H7 (cell line): ENCODE measurements around the gene ADPRH. TPM values are rescaled to one million over a fixed set of nuclear protein-coding genes. Genes with fewer than 3 reads are reported as not detected.
"Not testable (repeated sequence)": the region's sequence is repeated elsewhere in the genome, so short reads cannot be mapped to it uniquely, and the experiment has no call there.

Experiments
- DNase-seq: peaks from one replicate; pipeline ENCODE4 v3.0.0; 2012
- H3K27me3 ChIP-seq: 2 replicates; pipeline ENCODE4 v1.6.0; 2011; ENCODE audit warnings: mild to moderate bottlenecking, low read length; ENCODE audit not compliant: control insufficient read depth, insufficient read depth
- H3K36me3 ChIP-seq: replicated peaks from 2 replicates; pipeline ENCODE4 v1.5.1; 2011; ENCODE audit warnings: low read length; ENCODE audit not compliant: control insufficient read depth, insufficient read depth
- H3K4me3 ChIP-seq: 2 replicates; pipeline ENCODE4 v1.5.1; 2011; ENCODE audit warnings: low read depth, mild to moderate bottlenecking, control low read depth, low read length, moderate library complexity; ENCODE audit not compliant: insufficient read depth
- total RNA-seq: library from RNA; depleted of rRNA; stranded (reverse); fragments of >200 nt; shearing (Covaris generic); gene quantifications from 2 replicates; pipeline ENCODE4 v1.2.3, GENCODE V29; 2014

ADPRH gene
- total RNA-seq, 1 experiment from 2014 or later = 2.9 TPM

GRCh38 chr3:119553823-119554415, 25.4 kb upstream of the ADPRH start:
- no peak overlapping the region for H3K4me3 ChIP-seq
- H3K36me3 ChIP-seq = no peaks in the 10 kb centered on the region
- no peak for DNase-seq
- H3K27me3 ChIP-seq = no peaks in the 10 kb centered on the region; the same call in 1 of the 2 replicates

GRCh38 chr3:119555309-119555735, 24.0 kb upstream of the ADPRH start:
- no peaks in the 10 kb centered on the region; the same call in 1 of the 2 replicates for H3K27me3 ChIP-seq
- no peaks in the 10 kb centered on the region for H3K36me3 ChIP-seq
- H3K4me3 ChIP-seq = no peak overlapping the region
- DNase-seq = no peak

GRCh38 chr3:119555929-119556328, 23.4 kb upstream of the ADPRH start:
- no peak for DNase-seq
- Histone ChIP-seq H3K4me3 (no peak overlapping the region), H3K36me3 (no peaks in the 10 kb centered on the region), H3K27me3 (no peaks in the 10 kb centered on the region; the same call in 1 of the 2 replicates)

GRCh38 chr3:119557192-119557876, 22.0 kb upstream of the ADPRH start:
- Histone ChIP-seq H3K4me3 (no peak overlapping the region), H3K36me3 (no peaks in the 10 kb centered on the region), H3K27me3 (no peaks in the 10 kb centered on the region; the same call in 1 of the 2 replicates)
- no peak for DNase-seq

- DNase-seq = no peak
Observed at GRCh38 chr3:119557877-119558269, 21.4 kb upstream of the ADPRH start.

GRCh38 chr3:119558626-119559317, 20.5 kb upstream of the ADPRH start:
- DNase-seq = no peak
- Histone ChIP-seq H3K36me3 (no peaks in the 10 kb centered on the region), H3K4me3 (no peak overlapping the region), H3K27me3 (no peaks in the 10 kb centered on the region; the same call in 1 of the 2 replicates)

More at GRCh38 chr3:119557877-119558269, 21.4 kb upstream of the ADPRH start:
- Histone ChIP-seq H3K36me3 (no peaks in the 10 kb centered on the region), H3K27me3 (no peaks in the 10 kb centered on the region; the same call in 1 of the 2 replicates), H3K4me3 (no peak overlapping the region)

- DNase-seq = peak; percentile 57
- no peak within 1 kb of the TSS for H3K4me3 ChIP-seq
Observed at GRCh38 chr3:119559441-119559963, 19.8 kb upstream of the ADPRH start, which contains the start of gene CD80. Gene CD80, minus strand, starts transcription at chr3:119559614. Its CDS starts 1,886 bp downstream, at chr3:119557728.

GRCh38 chr3:119560160-119560559, 19.1 kb upstream of the ADPRH start:
- H3K4me3 ChIP-seq = no peak overlapping the region
- DNase-seq = no peak
- no peaks in the 10 kb centered on the region; the same call in 1 of the 2 replicates for H3K27me3 ChIP-seq
- no peaks in the 10 kb centered on the region for H3K36me3 ChIP-seq

More at GRCh38 chr3:119559441-119559963, 19.8 kb upstream of the ADPRH start, which contains the start of gene CD80:
- no peaks in the 10 kb centered on the region for H3K36me3 ChIP-seq
- no peaks in the 10 kb centered on the region; the same call in 1 of the 2 replicates for H3K27me3 ChIP-seq

- H3K4me3 ChIP-seq = no peak overlapping the region
Observed at GRCh38 chr3:119562307-119562961, 16.9 kb upstream of the ADPRH start.

GRCh38 chr3:119563334-119563733, 16.0 kb upstream of the ADPRH start:
- H3K27me3 ChIP-seq, H3K4me3 ChIP-seq, DNase-seq, H3K36me3 ChIP-seq: not testable (repeated sequence)

More at GRCh38 chr3:119562307-119562961, 16.9 kb upstream of the ADPRH start:
- no peaks in the 10 kb centered on the region for H3K36me3 ChIP-seq
- DNase-seq = no peak
- H3K27me3 ChIP-seq = no peaks in the 10 kb centered on the region

GRCh38 chr3:119569156-119569555, 10.1 kb upstream of the ADPRH start:
- Histone ChIP-seq H3K36me3 (no peaks in the 10 kb centered on the region), H3K27me3 (no peaks in the 10 kb centered on the region), H3K4me3 (no peak overlapping the region)
- DNase-seq = no peak

GRCh38 chr3:119570229-119570628, 9.1 kb upstream of the ADPRH start:
- DNase-seq = no peak
- no peaks in the 10 kb centered on the region for H3K36me3 ChIP-seq
- H3K4me3 ChIP-seq = no peak overlapping the region

GRCh38 chr3:119571230-119571629, 8.1 kb upstream of the ADPRH start:
- no peak for DNase-seq

More at GRCh38 chr3:119570229-119570628, 9.1 kb upstream of the ADPRH start:
- no peaks in the 10 kb centered on the region for H3K27me3 ChIP-seq

GRCh38 chr3:119571688-119572087, 7.6 kb upstream of the ADPRH start:
- H3K4me3 ChIP-seq = no peak overlapping the region
- H3K36me3 ChIP-seq = no peaks in the 10 kb centered on the region
- no peak for DNase-seq
- H3K27me3 ChIP-seq = no peaks in the 10 kb centered on the region

More at GRCh38 chr3:119571230-119571629, 8.1 kb upstream of the ADPRH start:
- Histone ChIP-seq H3K36me3 (no peaks in the 10 kb centered on the region), H3K27me3 (no peaks in the 10 kb centered on the region), H3K4me3 (no peak overlapping the region)
